Erythroblast (primary cell): ENCODE data around the gene SLC9C2.

Source experiments
- DNase-seq, 2 experiments: peaks; one replicate each; lab custom pipeline; 2025; lab: John Stamatoyannopoulos, UW
- GATA1 ChIP-seq: IDR thresholded peaks from 2 replicates; pipeline ENCODE4 v1.6.1; 2011; ENCODE audit warnings: low read depth, mild to moderate bottlenecking, control low read depth, low read length, moderate library complexity
- POLR2A ChIP-seq: IDR thresholded peaks from 2 replicates; pipeline ENCODE4 v1.6.1; 2011; ENCODE audit warnings: mild to moderate bottlenecking, low read length

The SLC9C2 gene

GRCh38 chr1:173451981-173452380 is 150.9 kb downstream of the SLC9C2 start:
- TF ChIP-seq GATA1 (no peak), POLR2A (no peak)
- DNase-seq = no peak
